K562 (cell line): ENCODE data around the gene GJA10. TPM values are rescaled to one million over a fixed set of nuclear protein-coding genes. Genes with fewer than 3 reads are reported as not detected.

ENCODE experiments used
- ATAC-seq: fragments of 200-7000 bp; cut with Tn5 transposase; 3 replicates; pipeline ENCODE4 v1.9.1; 2020; ENCODE audit warnings: moderate library complexity
- BruUV-seq: library from RNA; stranded (reverse); fragments of 400-500 nt; replicated peaks from 2 replicates; lab custom pipeline; 2021; lab: Mats Ljungman, UMichigan
- CTCF ChIA-PET: fragments of 300-600 bp; formaldehyde crosslinking; extraction: SDS; loops from one replicate; lab custom pipeline; 2021; ENCODE audit warnings: low intra/inter-chr PET ratio; lab: Yijun Ruan, JAX
- POLR2A ChIA-PET: fragments of 300-600, 350-650 bp; sonication (Branson Sonifier 250); formaldehyde crosslinking; extraction: SDS; loops from one replicate; lab custom pipeline; 2021; ENCODE audit warnings: antibody characterized with exemption, inconsistent platforms; lab: Yijun Ruan, JAX
- DNase-seq, 4 experiments: peaks; one replicate each; pipeline versions ENCODE4 v3.0.0 to v3.0.0-alpha.2; 2011 to 2018; ENCODE audit warnings: low spot score in 3 of 4, mixed read lengths in 3 of 4; ENCODE audit errors: extremely low read depth in 1 of 4
- FAIRE-seq: peaks from 2 replicates; lab custom pipeline; 2011; peaks lifted over from hg19 to GRCh38; lab: Jason Lieb, UNC
- H2AFZ ChIP-seq: 2 replicates; pipeline ENCODE4 v1.6.0; 2011; ENCODE audit warnings: low read depth, low read length, control low read depth, inconsistent platforms
- H3K27ac ChIP-seq: fragments of 200-600 bp; 3 replicates; pipeline ENCODE4 v1.8.0; 2011; ENCODE audit warnings: low read depth, mild to moderate bottlenecking, control low read depth, inconsistent platforms, low read length, moderate library complexity, mixed read lengths; ENCODE audit errors: extremely low read depth
- H3K27me3 ChIP-seq, 2 experiments: fragments of 300-600 bp in 1 of 2; 2 replicates in 1 of 2; 3 replicates in 1 of 2; pipeline versions ENCODE4 v1.6.0 to v1.8.0; 2011; ENCODE audit warnings: inconsistent platforms in 2 of 2, low read length in 2 of 2, mild to moderate bottlenecking in 1 of 2, mixed read lengths in 1 of 2, moderate library complexity in 1 of 2; ENCODE audit not compliant: control insufficient read depth in 2 of 2, insufficient read depth in 2 of 2
- H3K36me3 ChIP-seq: fragments of 300-600 bp; 3 replicates; pipeline ENCODE4 v1.8.0; 2011; ENCODE audit warnings: mild to moderate bottlenecking, low read length, inconsistent platforms; ENCODE audit not compliant: control insufficient read depth, insufficient read depth
- H3K4me1 ChIP-seq, 2 experiments: fragments of 200-600 bp in 1 of 2; replicated peaks in 1 of 2; 2 replicates in 1 of 2; 3 replicates in 1 of 2; pipeline versions ENCODE4 v1.5.1 to v1.8.0; 2011; ENCODE audit warnings: inconsistent platforms in 2 of 2, low read length in 2 of 2, mild to moderate bottlenecking in 1 of 2, mixed read lengths in 1 of 2, moderate library complexity in 1 of 2; ENCODE audit not compliant: control insufficient read depth in 2 of 2, insufficient read depth in 2 of 2
- H3K4me2 ChIP-seq: 2 replicates; pipeline ENCODE4 v1.6.1; 2011; ENCODE audit warnings: low read length, control low read depth, inconsistent platforms, mixed read lengths; ENCODE audit not compliant: insufficient read depth
- H3K4me3 ChIP-seq: fragments of 200-600 bp; sonication (generic), shearing (Covaris generic); 2 replicates; pipeline ENCODE4 v1.5.1; 2016; ENCODE audit warnings: control low read depth, inconsistent platforms
- H3K79me2 ChIP-seq: fragments of 200-600 bp; 3 replicates; pipeline ENCODE4 v1.8.0; 2011; ENCODE audit warnings: low read length, inconsistent platforms; ENCODE audit not compliant: control insufficient read depth, insufficient read depth
- H3K9ac ChIP-seq, 2 experiments: 2 replicates each; pipeline versions ENCODE4 v1.6.0 to v1.6.1; 2011; ENCODE audit warnings: low read depth in 2 of 2, low read length in 2 of 2, control low read depth in 1 of 2, inconsistent platforms in 1 of 2, mild to moderate bottlenecking in 1 of 2, mixed read lengths in 1 of 2; ENCODE audit not compliant: insufficient read depth in 1 of 2
- H3K9me1 ChIP-seq: one replicate; pipeline ENCODE4 v1.6.0; 2011; ENCODE audit warnings: inconsistent platforms, mild to moderate bottlenecking, low read length, moderate library complexity; ENCODE audit not compliant: control insufficient read depth, insufficient read depth
- H3K9me3 ChIP-seq: replicated peaks from 2 replicates; pipeline ENCODE4 v1.5.1; 2011; ENCODE audit warnings: low read depth, low read length, inconsistent platforms; ENCODE audit not compliant: control insufficient read depth, insufficient read depth
- H4K20me1 ChIP-seq: replicated peaks from 2 replicates; pipeline ENCODE4 v1.6.1; 2011; ENCODE audit warnings: low read length, inconsistent platforms, mixed read lengths; ENCODE audit not compliant: control insufficient read depth, insufficient read depth
- CHD7 ChIP-seq: fragments of 200-600 bp; sonication (generic); IDR thresholded peaks from one replicate; pipeline ENCODE4 v1.6.1; 2012; ENCODE audit warnings: mild to moderate bottlenecking, low read depth, low read length, inconsistent platforms
- CREB5 ChIP-seq: fragments of 250-450 bp; sonication (Bioruptor Pico); IDR thresholded peaks from 2 replicates; pipeline ENCODE4 v1.5.0; 2020; ENCODE audit warnings: mild to moderate bottlenecking
- DIDO1 ChIP-seq: fragments of 450-650 bp; IDR thresholded peaks from 2 replicates; pipeline ENCODE4 v1.6.1; 2016; ENCODE audit warnings: low read depth, missing biosample characterization, missing genetic modification characterization
- ERF ChIP-seq: fragments of 450-650 bp; formaldehyde crosslinking; IDR thresholded peaks from 2 replicates; pipeline ENCODE4 v1.4.0; 2020; ENCODE audit warnings: mild to moderate bottlenecking, mixed read lengths
- HOXB6 ChIP-seq: fragments of 250-450 bp; sonication (Bioruptor Pico); IDR thresholded peaks from 2 replicates; pipeline ENCODE4 v1.5.1; 2022; ENCODE audit warnings: mild to moderate bottlenecking, borderline replicate concordance
- PURB ChIP-seq: sonication (generic); formaldehyde crosslinking; IDR thresholded peaks from 2 replicates; pipeline ENCODE4 v1.9.0; 2021; ENCODE audit warnings: low read depth, mild to moderate bottlenecking, missing genetic modification reagents
- RFX1 ChIP-seq: fragments of 450-650 bp; IDR thresholded peaks from 2 replicates; pipeline ENCODE4 v1.6.1; 2016; ENCODE audit warnings: mild to moderate bottlenecking, moderate library complexity
- SAFB2 ChIP-seq: fragments of 200-400 bp; formaldehyde crosslinking; IDR thresholded peaks from 2 replicates; pipeline ENCODE4 v1.6.1; 2018; ENCODE audit warnings: borderline replicate concordance, low read length, low read depth, moderate library complexity; ENCODE audit not compliant: severe bottlenecking
- SMARCC2 ChIP-seq: fragments of 450-650 bp; IDR thresholded peaks from 2 replicates; pipeline ENCODE4 v1.6.1; 2017; ENCODE audit warnings: antibody characterized with exemption, moderate library complexity, mild to moderate bottlenecking, low read depth
- WGBS: fragments of 100-300 bp; shearing (Covaris generic); methylation state at CpG from one replicate; pipeline ENCODE4 v1.1.6; 2016; ENCODE audit warnings: low coverage, mixed read lengths; ENCODE audit not compliant: insufficient coverage; ENCODE audit errors: missing lambda C conversion rate; 5-methylcytosine and 5-hydroxymethylcytosine counted together
- in situ Hi-C: fragments of 300-500 bp; cut with MboI; formaldehyde crosslinking; loops from 4 replicates; pipeline ENCODE4 v1.15.0; 2018; ENCODE audit warnings: inconsistent platforms, mixed read lengths
- intact Hi-C: fragments of 100-400 bp; cut with micrococcal nuclease; formaldehyde crosslinking; loops from 2 replicates; pipeline ENCODE4 v1.14.2; 2022
- polyA plus RNA-seq, 8 experiments: library from polyadenylated mRNA; depleted of rRNA in 4 of 8; stranded (reverse) in 5 of 8; unstranded in 3 of 8; fragments of >200 nt; fragmentation: Nextera tagmentation in 2 of 8; fragmentation: Illumina TruSeq in 1 of 8; extraction: Ambion mirVana in 2 of 8; extraction: Trizol in 1 of 8; gene quantifications; 2 replicates each; pipeline versions ENCODE4 v1.2.1 to v1.2.3, GENCODE V29; 2011 to 2014; ENCODE audit warnings: inconsistent platforms in 1 of 8, missing spikeins in 1 of 8
- total RNA-seq, 7 experiments: library from RNA; depleted of rRNA in 6 of 7; stranded (reverse); fragments of >200 nt in 6 of 7; fragmentation: Illumina TruSeq in 2 of 7; extraction: Trizol in 2 of 7; gene quantifications; 2 replicates each; pipeline versions ENCODE4 v1.2.1 to v1.2.3, GENCODE V29; 2011 to 2021; ENCODE audit warnings: low replicate concordance in 1 of 7

Gene GJA10
- total and polyA plus RNA-seq, 9 of the 15 experiments (the other 6 are each of a cell fraction or from before 2014, with no cell fraction given), result not detected

- in situ Hi-C loops, result no loop called here
- TF ChIP-seq CHD7, result no peak
- no peak for TF ChIP-seq RFX1
- no peak for TF ChIP-seq DIDO1
- no peak for TF ChIP-seq SAFB2
- TF ChIP-seq HOXB6 (CRISPR knock-in tag), result no peak
- no peak for TF ChIP-seq PURB (CRISPR knock-in tag)
- TF ChIP-seq ERF (CRISPR knock-in tag), result no peak
- TF ChIP-seq SMARCC2, result no peak
- TF ChIP-seq CREB5 (CRISPR knock-in tag), result no peak
- TF ChIP-seq, all 486 proteins: peak for 0
- no TSS peak for BruUV-seq
- no peak for FAIRE-seq
- ChIA-PET POLR2A (no interaction called here), CTCF (no interaction called here)
- Histone ChIP-seq H3K9me1 (no peaks in the 10 kb centered on the region), H2AFZ (no peak overlapping the region), H4K20me1 (no peaks in the 10 kb centered on the region), H3K4me3 (no peak overlapping the region), H3K4me1 (peaks cover 8 to 14% of the 10 kb centered on the region in 2 experiments; a peak in 3 of 5 replicates), H3K9me3 (no peaks in the 10 kb centered on the region), H3K4me2 (no peak overlapping the region), H3K27me3 (peaks cover 23 to 25% of the 10 kb centered on the region in 2 experiments), H3K27ac (no peak overlapping the region), H3K79me2 (no peaks in the 10 kb centered on the region), H3K9ac (no peak overlapping the region), H3K36me3 (no peaks in the 10 kb centered on the region; the same call in 2 of the 3 replicates)
- 29% methylated on average over 6 of the region's 6 CpGs for WGBS
- no peak for ATAC-seq
- intact Hi-C loops, result no loop called here
- no peak for DNase-seq
These were observed 34.3 kb downstream of the GJA10 start for GRCh38 chr6:89928604-89929003.
